Activated naive CD8-positive, alpha-beta T cell treated with anti-CD3 and anti-CD28 coated beads, Interleukin-2, amount 50 U/mL, for 16 hours (primary cell): ENCODE data around the gene ATP8B1.

Experiments used
- DNase-seq: peaks from one replicate; pipeline ENCODE4 v3.0.0-alpha.2; 2020; ENCODE audit warnings: low read depth, low spot score

Gene ATP8B1

GRCh38 chr18:57624988-57625387, 178.1 kb downstream of the ATP8B1 start:
- no peak for DNase-seq

GRCh38 chr18:57621246-57621604, 181.9 kb downstream of the ATP8B1 start:
- DNase-seq: no peak

- DNase-seq: no peak
Measured at GRCh38 chr18:57619876-57620275, 183.2 kb downstream of the ATP8B1 start.

GRCh38 chr18:57618910-57619309, 184.2 kb downstream of the ATP8B1 start:
- DNase-seq: no peak

GRCh38 chr18:57603871-57604270, 199.2 kb downstream of the ATP8B1 start:
- DNase-seq: no peak
